B cell (primary cell): ENCODE data around the gene FARP1. TPM values are rescaled to one million over a fixed set of nuclear protein-coding genes. Genes with fewer than 3 reads are reported as not detected.

Experiments used
- ATAC-seq: fragments of 200-7000 bp; cut with Tn5 transposase; one replicate; pipeline ENCODE4 v1.10.0; 2021; ENCODE audit warnings: low read depth, mild to moderate bottlenecking, moderate number of reproducible peaks, moderate library complexity
- CTCF ChIA-PET: fragments of 350-600 bp; sonication (Branson Sonifier 250); formaldehyde crosslinking; loops from one replicate; lab custom pipeline; 2021; ENCODE audit warnings: antibody characterized with exemption, inconsistent platforms; lab: Charles Lee
- POLR2A ChIA-PET: fragments of 350-600 bp; sonication (Branson Sonifier 250); formaldehyde crosslinking; loops from one replicate; lab custom pipeline; 2021; ENCODE audit warnings: antibody characterized with exemption; lab: Charles Lee
- DNase-seq: peaks from one replicate; pipeline ENCODE4 v3.0.0; 2013
- H2AFZ ChIP-seq: 2 replicates; pipeline ENCODE4 v1.6.1; 2012; ENCODE audit warnings: mild to moderate bottlenecking, low read depth, low read length; ENCODE audit not compliant: insufficient read depth, poor library complexity, severe bottlenecking
- H3K27ac ChIP-seq, 2 donors: 1 replicate in 1 of 2; 2 replicates in 1 of 2; pipeline ENCODE4 v1.5.1; 2012 to 2013; ENCODE audit warnings: low read length in 2 of 2, mild to moderate bottlenecking in 2 of 2, moderate library complexity in 1 of 2
- H3K27me3 ChIP-seq, 4 experiments: fragments of 200-600 bp in 1 of 4; sonication (generic) in 1 of 4; replicated peaks in 1 of 4; 1 replicate in 2 of 4; 2 replicates in 2 of 4; pipeline versions ENCODE4 v1.6.1 to v1.7.0; 2013 to 2016; ENCODE audit warnings: low read length in 3 of 4, mild to moderate bottlenecking in 2 of 4, mixed read lengths in 1 of 4, moderate library complexity in 1 of 4; ENCODE audit not compliant: insufficient read depth in 4 of 4, control insufficient read depth in 3 of 4; ENCODE audit errors: control extremely low read depth in 1 of 4
- H3K36me3 ChIP-seq, 2 experiments: replicated peaks in 1 of 2; 1 replicate in 1 of 2; 2 replicates in 1 of 2; pipeline versions ENCODE4 v1.6.1 to v1.7.1; 2013; ENCODE audit warnings: low read length in 1 of 2; ENCODE audit not compliant: insufficient read depth in 2 of 2, control insufficient read depth in 1 of 2; ENCODE audit errors: control extremely low read depth in 1 of 2, extremely low read depth in 1 of 2
- H3K4me1 ChIP-seq, 2 donors: fragments of 200-600 bp in 1 of 2; sonication (generic) in 1 of 2; 1 replicate in 1 of 2; 2 replicates in 1 of 2; pipeline versions ENCODE4 v1.5.1 to v1.6.1; 2013 to 2017; ENCODE audit warnings: low read length in 2 of 2; ENCODE audit not compliant: control insufficient read depth in 2 of 2, insufficient read depth in 2 of 2
- H3K4me2 ChIP-seq: replicated peaks from 2 replicates; pipeline ENCODE3; 2012; ENCODE audit warnings: mild to moderate bottlenecking, low read depth, low read length; ENCODE audit not compliant: poor library complexity, severe bottlenecking
- H3K4me3 ChIP-seq, 5 experiments: fragments of 200-600 bp in 1 of 5; sonication (generic) in 1 of 5; 1 replicate in 3 of 5; 2 replicates in 2 of 5; pipeline versions ENCODE4 v1.5.1 to v1.7.0; 2011 to 2016; ENCODE audit warnings: low read length in 4 of 5, mild to moderate bottlenecking in 4 of 5, low read depth in 2 of 5, control low read depth in 1 of 5, moderate library complexity in 1 of 5; ENCODE audit not compliant: insufficient read depth in 1 of 5; ENCODE audit errors: control extremely low read depth in 1 of 5, extremely low read depth in 1 of 5
- H3K79me2 ChIP-seq: fragments of 200-600 bp; sonication (generic); one replicate; pipeline ENCODE4 v1.6.0; 2016; ENCODE audit warnings: low read length; ENCODE audit not compliant: control insufficient read depth, insufficient read depth
- H3K9ac ChIP-seq: fragments of 200-600 bp; sonication (generic); 2 replicates; pipeline ENCODE4 v1.6.1; 2017; ENCODE audit warnings: mild to moderate bottlenecking, low read length, moderate library complexity
- H3K9me3 ChIP-seq, 3 donors: one replicate each; pipeline versions ENCODE4 v1.6.1 to v1.7.1; 2013; ENCODE audit warnings: low read length in 2 of 3; ENCODE audit not compliant: control insufficient read depth in 2 of 3, insufficient read depth in 1 of 3; ENCODE audit errors: control extremely low read depth in 1 of 3
- H4K20me1 ChIP-seq: 2 replicates; pipeline ENCODE4 v1.6.0; 2012; ENCODE audit warnings: mild to moderate bottlenecking, low read length; ENCODE audit not compliant: insufficient read depth, control insufficient read depth, poor library complexity, severe bottlenecking
- H3K27ac Mint-ChIP-seq: one replicate; pipeline ENCODE4 v1.8.0; 2021; ENCODE audit warnings: mixed read lengths
- H3K27me3 Mint-ChIP-seq: one replicate; pipeline ENCODE4 v1.8.0; 2021; ENCODE audit warnings: mixed read lengths
- H3K4me1 Mint-ChIP-seq: one replicate; pipeline ENCODE4 v1.8.0; 2021; ENCODE audit warnings: mixed read lengths
- H3K4me3 Mint-ChIP-seq: one replicate; pipeline ENCODE4 v1.8.0; 2021; ENCODE audit warnings: mixed read lengths
- H3K9me3 Mint-ChIP-seq: one replicate; pipeline ENCODE4 v1.8.0; 2022; ENCODE audit warnings: mixed read lengths; ENCODE audit not compliant: insufficient read depth
- EZH2 ChIP-seq: IDR thresholded peaks from 2 replicates; pipeline ENCODE4 v1.6.1; 2012; ENCODE audit warnings: borderline replicate concordance, low read depth, mild to moderate bottlenecking, moderate library complexity, low read length; ENCODE audit not compliant: insufficient read depth, poor library complexity, severe bottlenecking
- WGBS: methylation state at CpG from one replicate; pipeline ENCODE4 v1.1.5; 2013; ENCODE audit warnings: missing lambda C conversion rate; ENCODE audit not compliant: insufficient coverage; 5-methylcytosine and 5-hydroxymethylcytosine counted together
- intact Hi-C: fragments of 100-400 bp; cut with micrococcal nuclease; formaldehyde crosslinking; loops from one replicate; pipeline ENCODE4 v1.10.0; 2022
- polyA plus RNA-seq: library from polyadenylated mRNA; depleted of rRNA; stranded (reverse); fragments of >200 nt; gene quantifications from 2 replicates; pipeline ENCODE4 v1.2.3, GENCODE V29; 2012
- total RNA-seq, 2 donors: library from RNA; stranded (reverse); fragments of 120-200 nt in 1 of 2; gene quantifications; 1 replicate in 1 of 2; 2 replicates in 1 of 2; pipeline versions ENCODE4 v1.2.3 to v1.2.4, GENCODE V29; 2013 to 2022
- TF ChIP-seq, protein P1 (sequence below): fragments of 200-600 bp; IDR thresholded peaks from one replicate; pipeline ENCODE4 v1.8.0; 2022; ENCODE audit warnings: antibody characterized with exemption, mild to moderate bottlenecking

FARP1 gene
- total and polyA plus RNA-seq, 2 donors (not counting 1 experiment from before 2014, with no cell fraction given) = 0.15 to 1.5 TPM

- no peak overlapping the region for H3K4me3 ChIP-seq
- ATAC-seq (no peak), DNase-seq (no peak)
- WGBS = no CpG with 5 or more reads among the region's 1 CpG
- Mint-ChIP-seq H3K9me3 (no peaks in the 10 kb centered on the region), H3K27ac (no peak overlapping the region), H3K4me1 (no peaks in the 10 kb centered on the region), H3K27me3 (peaks cover 13% of the 10 kb centered on the region), H3K4me3 (no peak overlapping the region)
- H3K79me2 ChIP-seq = no peaks in the 10 kb centered on the region
- no peak overlapping the region for H3K27ac ChIP-seq
- no peaks in the 10 kb centered on the region for H3K36me3 ChIP-seq
- no peaks in the 10 kb centered on the region for H3K27me3 ChIP-seq
- CTCF ChIA-PET = no interaction called here
- no peaks in the 10 kb centered on the region for H3K4me1 ChIP-seq
- no peak overlapping the region for H2AFZ ChIP-seq
- POLR2A ChIA-PET = no interaction called here
- no peak for TF ChIP-seq EZH2
- TF ChIP-seq, protein P1, sequence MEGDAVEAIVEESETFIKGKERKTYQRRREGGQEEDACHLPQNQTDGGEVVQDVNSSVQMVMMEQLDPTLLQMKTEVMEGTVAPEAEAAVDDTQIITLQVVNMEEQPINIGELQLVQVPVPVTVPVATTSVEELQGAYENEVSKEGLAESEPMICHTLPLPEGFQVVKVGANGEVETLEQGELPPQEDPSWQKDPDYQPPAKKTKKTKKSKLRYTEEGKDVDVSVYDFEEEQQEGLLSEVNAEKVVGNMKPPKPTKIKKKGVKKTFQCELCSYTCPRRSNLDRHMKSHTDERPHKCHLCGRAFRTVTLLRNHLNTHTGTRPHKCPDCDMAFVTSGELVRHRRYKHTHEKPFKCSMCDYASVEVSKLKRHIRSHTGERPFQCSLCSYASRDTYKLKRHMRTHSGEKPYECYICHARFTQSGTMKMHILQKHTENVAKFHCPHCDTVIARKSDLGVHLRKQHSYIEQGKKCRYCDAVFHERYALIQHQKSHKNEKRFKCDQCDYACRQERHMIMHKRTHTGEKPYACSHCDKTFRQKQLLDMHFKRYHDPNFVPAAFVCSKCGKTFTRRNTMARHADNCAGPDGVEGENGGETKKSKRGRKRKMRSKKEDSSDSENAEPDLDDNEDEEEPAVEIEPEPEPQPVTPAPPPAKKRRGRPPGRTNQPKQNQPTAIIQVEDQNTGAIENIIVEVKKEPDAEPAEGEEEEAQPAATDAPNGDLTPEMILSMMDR = no peak
- intact Hi-C loops = no loop called here
- H3K9ac ChIP-seq = no peak overlapping the region
- H3K9me3 ChIP-seq = no peaks in the 10 kb centered on the region
- H4K20me1 ChIP-seq = no peaks in the 10 kb centered on the region
- no peak overlapping the region for H3K4me2 ChIP-seq
Observed at GRCh38 chr13:98157609-98158008, 14.7 kb downstream of the FARP1 start.

- no peaks in the 10 kb centered on the region for H3K4me1 Mint-ChIP-seq
- no peaks in the 10 kb centered on the region for H3K27me3 ChIP-seq
- no peaks in the 10 kb centered on the region for H4K20me1 ChIP-seq
- H3K4me1 ChIP-seq = no peaks in the 10 kb centered on the region
- intact Hi-C loops = no loop called here
- no peaks in the 10 kb centered on the region for H3K36me3 ChIP-seq
- no peak overlapping the region for H3K4me2 ChIP-seq
- no peak overlapping the region for H3K9ac ChIP-seq
- H3K9me3 Mint-ChIP-seq = no peaks in the 10 kb centered on the region
- peaks cover 8% of the 10 kb centered on the region for H3K27me3 Mint-ChIP-seq
- H3K4me3 Mint-ChIP-seq = no peak overlapping the region
- H3K27ac ChIP-seq = no peak overlapping the region
- DNase-seq (no peak), ATAC-seq (no peak)
- H3K4me3 ChIP-seq = no peak overlapping the region
- H2AFZ ChIP-seq = no peak overlapping the region
- H3K79me2 ChIP-seq = no peaks in the 10 kb centered on the region
- H3K9me3 ChIP-seq = no peaks in the 10 kb centered on the region
- no peak overlapping the region for H3K27ac Mint-ChIP-seq
- 80% methylated on average over 4 of the region's 5 CpGs for WGBS
- ChIA-PET POLR2A (no interaction called here), CTCF (no interaction called here)
- TF ChIP-seq EZH2 = no peak
Observed at GRCh38 chr13:98158172-98158899, 15.4 kb downstream of the FARP1 start.
